Activated B cell treated with CpG ODN at 0.5 μM for 24 hours (primary cell): ENCODE measurements around the gene PRR15L. TPM values are rescaled to one million over a fixed set of nuclear protein-coding genes. Genes with fewer than 3 reads are reported as not detected.

Source experiments
- ATAC-seq: fragments of 200-7000 bp; cut with Tn5 transposase; one replicate; pipeline ENCODE4 v1.10.0; 2021; ENCODE audit warnings: low read depth, mild to moderate bottlenecking, moderate library complexity
- CTCF ChIA-PET: fragments of 350-600 bp; sonication (Branson Sonifier 250); formaldehyde crosslinking; loops from one replicate; lab custom pipeline; 2021; ENCODE audit warnings: antibody characterized with exemption; lab: Charles Lee
- POLR2A ChIA-PET: fragments of 350-600 bp; sonication (Branson Sonifier 250); formaldehyde crosslinking; loops from one replicate; lab custom pipeline; 2021; ENCODE audit warnings: antibody characterized with exemption; lab: Charles Lee
- DNase-seq: peaks from one replicate; pipeline ENCODE4 v3.0.0; 2022
- H3K27ac Mint-ChIP-seq: one replicate; pipeline ENCODE4 v1.8.0; 2020; ENCODE audit warnings: mixed read lengths
- H3K27me3 Mint-ChIP-seq: one replicate; pipeline ENCODE4 v1.8.0; 2021; ENCODE audit warnings: mixed read lengths
- H3K36me3 Mint-ChIP-seq: one replicate; pipeline ENCODE4 v1.8.0; 2021; ENCODE audit warnings: low read depth, mixed read lengths
- H3K4me1 Mint-ChIP-seq: one replicate; pipeline ENCODE4 v1.8.0; 2021; ENCODE audit warnings: mixed read lengths
- H3K4me3 Mint-ChIP-seq: one replicate; pipeline ENCODE4 v1.8.0; 2020; ENCODE audit warnings: mild to moderate bottlenecking, mixed read lengths
- H3K9me3 Mint-ChIP-seq: one replicate; pipeline ENCODE4 v1.8.0; 2020; ENCODE audit warnings: mixed read lengths
- CTCF ChIP-seq: fragments of 200-600 bp; IDR thresholded peaks from one replicate; pipeline ENCODE4 v1.8.0; 2022; ENCODE audit warnings: antibody characterized with exemption, mild to moderate bottlenecking
- intact Hi-C: fragments of 100-400 bp; cut with micrococcal nuclease; formaldehyde crosslinking; loops from one replicate; pipeline ENCODE4 v1.15.1; 2024
- total RNA-seq: library from RNA; stranded (reverse); gene quantifications from 2 replicates; pipeline ENCODE4 v1.2.3, GENCODE V29; 2022

PRR15L gene
- total RNA-seq, 1 donor from 2014 or later = not detected

- intact Hi-C loops = no loop called here
- no peaks in the 10 kb centered on the region for H3K9me3 Mint-ChIP-seq
- ATAC-seq (no peak), DNase-seq (no peak)
- ChIA-PET POLR2A (interaction anchor here (0.5 kb wide), 1 partner anchor 151 kb away, joined by 5 read pairs; no protein-coding TSS in a partner anchor), CTCF (no interaction called here)
- H3K36me3 Mint-ChIP-seq = no peaks in the 10 kb centered on the region
- H3K4me3 Mint-ChIP-seq = no peak overlapping the region
- H3K4me1 Mint-ChIP-seq = peaks cover 3% of the 10 kb centered on the region
- TF ChIP-seq CTCF = no peak
- H3K27me3 Mint-ChIP-seq = no peaks in the 10 kb centered on the region
- H3K27ac Mint-ChIP-seq = no peak overlapping the region
Measured at GRCh38 chr17:47964856-47965255, 7.2 kb upstream of the PRR15L start.

- TF ChIP-seq CTCF = no peak
- Mint-ChIP-seq H3K27me3 (no peaks in the 10 kb centered on the region), H3K27ac (no peak overlapping the region), H3K4me3 (no peak overlapping the region), H3K4me1 (no peaks in the 10 kb centered on the region), H3K9me3 (no peaks in the 10 kb centered on the region), H3K36me3 (no peaks in the 10 kb centered on the region)
- no peak for DNase-seq
- POLR2A ChIA-PET = interaction anchor here (0.6 kb wide), 1 partner anchor 409 kb away, joined by 4 read pairs; no protein-coding TSS in a partner anchor
- no peak for ATAC-seq
- CTCF ChIA-PET = no interaction called here
- intact Hi-C loops = no loop called here
Measured at GRCh38 chr17:47962901-47963300, 5.2 kb upstream of the PRR15L start.

- ChIA-PET CTCF (interaction anchor here (0.9 to 1.0 kb wide), 2 partner anchors 9 to 17 kb away, joined by 3 read pairs; no protein-coding TSS in a partner anchor), POLR2A (interaction anchor here (0.6 to 1.2 kb wide), 2 partner anchors 9 to 22 kb away, joined by 4 to 8 read pairs; partner anchors contain the start of gene CDK5RAP3)
- DNase-seq (no peak), ATAC-seq (no peak)
- Mint-ChIP-seq H3K9me3 (no peaks in the 10 kb centered on the region), H3K36me3 (no peaks in the 10 kb centered on the region), H3K27me3 (no peaks in the 10 kb centered on the region), H3K4me1 (no peaks in the 10 kb centered on the region), H3K4me3 (no peak overlapping the region), H3K27ac (no peak overlapping the region)
- intact Hi-C loops = no loop called here
- no peak for TF ChIP-seq CTCF
Measured at GRCh38 chr17:47961406-47961805, 3.7 kb upstream of the PRR15L start.

GRCh38 chr17:47959825-47960655 is 2.4 kb upstream of the PRR15L start:
- Mint-ChIP-seq H3K36me3 (no peaks in the 10 kb centered on the region), H3K27ac (no peak overlapping the region), H3K4me3 (no peak overlapping the region), H3K27me3 (no peaks in the 10 kb centered on the region), H3K4me1 (no peaks in the 10 kb centered on the region), H3K9me3 (no peaks in the 10 kb centered on the region)
- TF ChIP-seq CTCF = no peak
- DNase-seq (no peak), ATAC-seq (no peak)
- ChIA-PET CTCF (interaction anchor here (1.2 to 2.5 kb wide), 2 partner anchors 10 kb away, joined by 4 to 8 read pairs; no protein-coding TSS in a partner anchor), POLR2A (interaction anchor here (0.7 kb wide), 2 partner anchors 11 to 213 kb away, joined by 4 to 7 read pairs; no protein-coding TSS in a partner anchor)
- intact Hi-C loops = no loop called here
